H9 (cell line): ENCODE results near the gene TTLL4. TPM values are rescaled to one million over a fixed set of nuclear protein-coding genes. Genes with fewer than 3 reads are reported as not detected.

Experiments used
- DNase-seq: peaks from one replicate; pipeline ENCODE4 v3.0.0-alpha.2; 2017
- H2AFZ ChIP-seq: one replicate; pipeline ENCODE4 v1.6.1; 2013; ENCODE audit warnings: mild to moderate bottlenecking, low read length, control low read depth, moderate library complexity
- H2AK5ac ChIP-seq: 2 replicates; pipeline ENCODE4 v1.6.1; 2013; ENCODE audit warnings: low read length, control low read depth, mixed read lengths; ENCODE audit not compliant: insufficient read length
- H2BK120ac ChIP-seq: one replicate; pipeline ENCODE4 v1.6.1; 2013; ENCODE audit warnings: low read depth, mild to moderate bottlenecking, low read length, control low read depth, inconsistent platforms; ENCODE audit not compliant: poor library complexity, severe bottlenecking
- H2BK12ac ChIP-seq: 2 replicates; pipeline ENCODE4 v1.6.1; 2013; ENCODE audit warnings: low read length, control low read depth, mixed read lengths, low read depth; ENCODE audit not compliant: insufficient read length
- H2BK15ac ChIP-seq: 2 replicates; pipeline ENCODE4 v1.6.1; 2013; ENCODE audit warnings: low read depth, low read length, control low read depth
- H2BK20ac ChIP-seq: one replicate; pipeline ENCODE4 v1.6.1; 2013; ENCODE audit warnings: low read depth, mild to moderate bottlenecking, low read length, control low read depth, inconsistent platforms; ENCODE audit not compliant: poor library complexity, severe bottlenecking
- H2BK5ac ChIP-seq: 2 replicates; pipeline ENCODE4 v1.6.1; 2013; ENCODE audit warnings: low read length, control low read depth, mixed read lengths; ENCODE audit not compliant: insufficient read length
- H3K14ac ChIP-seq: 2 replicates; pipeline ENCODE4 v1.6.1; 2013; ENCODE audit warnings: low read length, control low read depth; ENCODE audit not compliant: insufficient read depth
- H3K18ac ChIP-seq: 2 replicates; pipeline ENCODE4 v1.6.1; 2013; ENCODE audit warnings: low read depth, mild to moderate bottlenecking, mixed read lengths, low read length, control low read depth; ENCODE audit not compliant: insufficient read length
- H3K23ac ChIP-seq: 2 replicates; pipeline ENCODE4 v1.6.1; 2013; ENCODE audit warnings: low read length, control low read depth, mixed read lengths, low read depth; ENCODE audit not compliant: insufficient read length
- H3K23me2 ChIP-seq: 2 replicates; pipeline ENCODE4 v1.6.1; 2013; ENCODE audit warnings: low read depth, mild to moderate bottlenecking, mixed read lengths, low read length, control low read depth; ENCODE audit not compliant: insufficient read length, poor library complexity, severe bottlenecking
- H3K27ac ChIP-seq: 2 replicates; pipeline ENCODE4 v1.5.1; 2013; ENCODE audit warnings: low read length, control low read depth, mixed read lengths, low read depth; ENCODE audit not compliant: insufficient read length
- H3K27me3 ChIP-seq: 2 replicates; pipeline ENCODE4 v1.6.1; 2013; ENCODE audit warnings: low read length, control low read depth, inconsistent platforms; ENCODE audit not compliant: insufficient read depth
- H3K4ac ChIP-seq: 2 replicates; pipeline ENCODE4 v1.6.1; 2013; ENCODE audit warnings: low read depth, mild to moderate bottlenecking, control low read depth, inconsistent platforms, low read length, moderate library complexity
- H3K4me1 ChIP-seq: 2 replicates; pipeline ENCODE4 v1.6.1; 2013; ENCODE audit warnings: low read length, control low read depth, inconsistent platforms; ENCODE audit not compliant: insufficient read depth
- H3K4me2 ChIP-seq: 2 replicates; pipeline ENCODE4 v1.6.1; 2013; ENCODE audit warnings: low read length, control low read depth, mixed read lengths; ENCODE audit not compliant: insufficient read length, insufficient read depth
- H3K56ac ChIP-seq: 2 replicates; pipeline ENCODE4 v1.6.1; 2013; ENCODE audit warnings: low read depth, mild to moderate bottlenecking, mixed read lengths, low read length, control low read depth; ENCODE audit not compliant: insufficient read length
- H3K79me1 ChIP-seq: 2 replicates; pipeline ENCODE4 v1.6.1; 2013; ENCODE audit warnings: low read depth, mild to moderate bottlenecking, moderate library complexity, low read length, control low read depth, inconsistent platforms; ENCODE audit not compliant: insufficient read depth, poor library complexity, severe bottlenecking
- H3K79me2 ChIP-seq: 2 replicates; pipeline ENCODE4 v1.6.1; 2013; ENCODE audit warnings: low read length, control low read depth, inconsistent platforms; ENCODE audit not compliant: insufficient read depth
- H3K9ac ChIP-seq: 2 replicates; pipeline ENCODE4 v1.6.1; 2013; ENCODE audit warnings: low read length, control low read depth, mixed read lengths; ENCODE audit not compliant: insufficient read length; ENCODE audit errors: extremely low read depth
- H3K9me3 ChIP-seq: one replicate; pipeline ENCODE4 v1.6.1; 2013; ENCODE audit warnings: low read depth, low read length, inconsistent platforms; ENCODE audit not compliant: control insufficient read depth
- H3T11ph ChIP-seq: one replicate; pipeline ENCODE4 v1.6.1; 2013; ENCODE audit warnings: mild to moderate bottlenecking, low read length, control low read depth, inconsistent platforms
- H4K20me1 ChIP-seq: one replicate; pipeline ENCODE4 v1.6.1; 2013; ENCODE audit not compliant: control insufficient read depth, insufficient read length, insufficient read depth
- H4K5ac ChIP-seq: 2 replicates; pipeline ENCODE4 v1.6.1; 2013; ENCODE audit warnings: low read depth, mild to moderate bottlenecking, mixed read lengths, low read length, control low read depth; ENCODE audit not compliant: insufficient read length
- H4K8ac ChIP-seq: replicated peaks from 2 replicates; pipeline ENCODE4 v1.6.1; 2013; ENCODE audit warnings: low read length, control low read depth, mixed read lengths, low read depth; ENCODE audit not compliant: insufficient read length
- H4K91ac ChIP-seq: 2 replicates; pipeline ENCODE4 v1.6.1; 2013; ENCODE audit warnings: low read depth, mild to moderate bottlenecking, moderate library complexity, mixed read lengths, low read length, control low read depth; ENCODE audit not compliant: insufficient read length
- H3K27ac Mint-ChIP-seq, 3 experiments: 2 replicates in 2 of 3; 3 replicates in 1 of 3; pipeline ENCODE4 v1.8.0; 2020 to 2021; ENCODE audit warnings: mixed read lengths in 3 of 3, mild to moderate bottlenecking in 1 of 3, moderate library complexity in 1 of 3
- H3K27me3 Mint-ChIP-seq: 2 replicates; pipeline ENCODE4 v1.8.0; 2021; ENCODE audit warnings: low read depth, mild to moderate bottlenecking, moderate library complexity, mixed read lengths
- H3K36me3 Mint-ChIP-seq, 3 experiments: 2 replicates in 2 of 3; 3 replicates in 1 of 3; pipeline ENCODE4 v1.8.0; 2020 to 2021; ENCODE audit warnings: low read depth in 3 of 3, mixed read lengths in 3 of 3; ENCODE audit not compliant: insufficient read depth in 1 of 3
- H3K4me1 Mint-ChIP-seq, 2 experiments: 2 replicates each; pipeline ENCODE4 v1.8.0; 2020; ENCODE audit warnings: mixed read lengths in 2 of 2
- H3K4me3 Mint-ChIP-seq, 2 experiments: 2 replicates in 1 of 2; 3 replicates in 1 of 2; pipeline ENCODE4 v1.8.0; 2020 to 2021; ENCODE audit warnings: mild to moderate bottlenecking in 2 of 2, mixed read lengths in 2 of 2, moderate library complexity in 1 of 2
- H3K9me3 Mint-ChIP-seq, 2 experiments: 2 replicates in 1 of 2; 3 replicates in 1 of 2; pipeline ENCODE4 v1.8.0; 2020; ENCODE audit warnings: mild to moderate bottlenecking in 2 of 2, mixed read lengths in 2 of 2, moderate library complexity in 1 of 2
- CTCF ChIP-seq: fragments of 200-600 bp; sonication (generic); conservative IDR thresholded peaks from 3 replicates; pipeline ENCODE4 v1.8.0; 2021; ENCODE audit warnings: antibody characterized with exemption, mild to moderate bottlenecking
- WGBS: extraction: QIAGEN DNeasy Blood & Tissue Kit; methylation state at CpG from one replicate; pipeline ENCODE4 v1.1.7; 2013; ENCODE audit warnings: missing lambda C conversion rate, low lambda C conversion rate, mixed read lengths; ENCODE audit not compliant: insufficient read length; ENCODE audit errors: extremely low coverage; 5-methylcytosine and 5-hydroxymethylcytosine counted together
- total RNA-seq: library from RNA; stranded (reverse); gene quantifications from 2 replicates; pipeline ENCODE4 v1.2.1, GENCODE V29; 2021

TTLL4 gene
- total RNA-seq, 1 experiment from 2014 or later = 96.4 TPM

- Histone ChIP-seq H2BK120ac (no peak within 1 kb of the TSS), H3T11ph (no peak within 1 kb of the TSS), H2BK20ac (no peak within 1 kb of the TSS), H3K79me1 (no peaks in the 10 kb centered on the region), H4K20me1 (no peaks in the 10 kb centered on the region), H2AK5ac (no peak within 1 kb of the TSS), H3K14ac (peak within 1 kb of the TSS; percentile 82; the same call in 1 of the 2 replicates), H2BK5ac (no peak within 1 kb of the TSS), H4K91ac (no peak within 1 kb of the TSS), H2BK15ac (no peak within 1 kb of the TSS), H3K27ac (no peak within 1 kb of the TSS), H4K5ac (no peak within 1 kb of the TSS), H3K4me2 (peak within 1 kb of the TSS; percentile 86), H4K8ac (no peak within 1 kb of the TSS), H3K23ac (no peak within 1 kb of the TSS), H2AFZ (peak within 1 kb of the TSS; percentile 63), H3K23me2 (peaks cover 14% of the 10 kb centered on the region), H3K4ac (no peak within 1 kb of the TSS), H3K9ac (peak within 1 kb of the TSS; percentile 84), H2BK12ac (no peak within 1 kb of the TSS), H3K9me3 (no peaks in the 10 kb centered on the region), H3K79me2 (no peaks in the 10 kb centered on the region), H3K56ac (no peak within 1 kb of the TSS), H3K4me1 (no peaks in the 10 kb centered on the region), H3K27me3 (no peaks in the 10 kb centered on the region), H3K18ac (peak within 1 kb of the TSS; percentile 88)
- WGBS = no CpG with 5 or more reads among the region's 49 CpGs
- peaks cover 12 to 14% of the 10 kb centered on the region in 2 experiments for H3K4me1 Mint-ChIP-seq
- peaks cover 8 to 28% (median 23%) of the 10 kb centered on the region in 3 experiments; a peak in 6 of 7 replicates for H3K36me3 Mint-ChIP-seq
- no peak for TF ChIP-seq CTCF
- peak within 1 kb of the TSS; percentile 97 to 100 (median 99) for H3K27ac Mint-ChIP-seq
- peak; percentile 93 for DNase-seq
- no peaks in the 10 kb centered on the region; the same call in 1 of the 2 replicates for H3K27me3 Mint-ChIP-seq
- no peaks in the 10 kb centered on the region; a peak in 1 of 5 replicates for H3K9me3 Mint-ChIP-seq
- H3K4me3 Mint-ChIP-seq = peak within 1 kb of the TSS; percentile 99 to 100
Measured at GRCh38 chr2:218671654-218672566, 38.7 kb upstream of the TTLL4 start, which contains the start of the genes RNF25 and STK36. Gene RNF25 (minus strand): TSS chr2:218672002. CDS start chr2:218671970, 32 bp downstream. Gene STK36 (plus strand): TSS chr2:218672086. CDS start chr2:218672830, 744 bp downstream.
